Measurements from ENCODE around the gene DNAH14. TPM values are rescaled to one million over a fixed set of nuclear protein-coding genes. Genes with fewer than 3 reads are reported as not detected.

DNAH14 gene
- total and polyA plus RNA-seq, 4 donors = 2.7 to 19.8 (median 9.6) TPM

DNA sequence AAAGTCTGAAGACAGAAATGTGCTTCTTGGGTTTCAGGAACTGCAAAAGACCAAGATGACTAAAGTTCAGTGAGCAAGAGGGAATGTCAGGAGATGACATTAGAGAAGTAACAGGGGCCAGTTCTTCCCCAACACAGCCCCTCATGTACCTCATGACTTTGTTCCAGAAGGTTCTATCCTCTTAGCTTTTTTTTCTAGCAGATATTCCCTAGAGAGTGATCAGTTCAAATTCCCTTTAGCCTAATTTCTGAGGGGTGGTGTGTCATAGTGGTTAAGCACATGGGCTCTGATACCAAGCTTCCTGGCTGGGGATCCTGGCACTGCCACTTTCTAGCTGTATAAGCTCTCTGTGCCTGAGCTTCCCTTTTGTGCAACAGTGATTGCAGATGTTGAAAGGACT, 390.4 kb downstream of the DNAH14 start:
- Histone ChIP-seq H3K36me3 (ENCODE audit: control insufficient read depth in 4 of 4, insufficient read depth in 3 of 4, low read depth in 1 of 4, low read length in 3 of 4) (no peaks in the 10 kb centered on the region), H3K9me3 (ENCODE audit: control insufficient read depth in 4 of 4, low read length in 3 of 4) (no peaks in the 10 kb centered on the region), H3K4me3 (ENCODE audit: low read depth in 1 of 3, low read length in 3 of 3) (no peak overlapping the region), H3K27ac (ENCODE audit: low read depth in 1 of 2, low read length in 2 of 2) (no peak overlapping the region), H3K4me1 (ENCODE audit: control insufficient read depth in 4 of 4, insufficient read depth in 4 of 4, low read length in 3 of 4) (peaks cover 0 to 12% (median 5%) of the 10 kb centered on the region in 4 donors), H3K27me3 (ENCODE audit: control insufficient read depth in 4 of 4, insufficient read depth in 4 of 4, low read length in 3 of 4) (no peaks in the 10 kb centered on the region), H3K9ac (ENCODE audit: low read depth in 1 of 2, low read length in 2 of 2) (no peak overlapping the region)
- no peak for DNase-seq (ENCODE audit: low spot score)
- TF ChIP-seq, protein P1, sequence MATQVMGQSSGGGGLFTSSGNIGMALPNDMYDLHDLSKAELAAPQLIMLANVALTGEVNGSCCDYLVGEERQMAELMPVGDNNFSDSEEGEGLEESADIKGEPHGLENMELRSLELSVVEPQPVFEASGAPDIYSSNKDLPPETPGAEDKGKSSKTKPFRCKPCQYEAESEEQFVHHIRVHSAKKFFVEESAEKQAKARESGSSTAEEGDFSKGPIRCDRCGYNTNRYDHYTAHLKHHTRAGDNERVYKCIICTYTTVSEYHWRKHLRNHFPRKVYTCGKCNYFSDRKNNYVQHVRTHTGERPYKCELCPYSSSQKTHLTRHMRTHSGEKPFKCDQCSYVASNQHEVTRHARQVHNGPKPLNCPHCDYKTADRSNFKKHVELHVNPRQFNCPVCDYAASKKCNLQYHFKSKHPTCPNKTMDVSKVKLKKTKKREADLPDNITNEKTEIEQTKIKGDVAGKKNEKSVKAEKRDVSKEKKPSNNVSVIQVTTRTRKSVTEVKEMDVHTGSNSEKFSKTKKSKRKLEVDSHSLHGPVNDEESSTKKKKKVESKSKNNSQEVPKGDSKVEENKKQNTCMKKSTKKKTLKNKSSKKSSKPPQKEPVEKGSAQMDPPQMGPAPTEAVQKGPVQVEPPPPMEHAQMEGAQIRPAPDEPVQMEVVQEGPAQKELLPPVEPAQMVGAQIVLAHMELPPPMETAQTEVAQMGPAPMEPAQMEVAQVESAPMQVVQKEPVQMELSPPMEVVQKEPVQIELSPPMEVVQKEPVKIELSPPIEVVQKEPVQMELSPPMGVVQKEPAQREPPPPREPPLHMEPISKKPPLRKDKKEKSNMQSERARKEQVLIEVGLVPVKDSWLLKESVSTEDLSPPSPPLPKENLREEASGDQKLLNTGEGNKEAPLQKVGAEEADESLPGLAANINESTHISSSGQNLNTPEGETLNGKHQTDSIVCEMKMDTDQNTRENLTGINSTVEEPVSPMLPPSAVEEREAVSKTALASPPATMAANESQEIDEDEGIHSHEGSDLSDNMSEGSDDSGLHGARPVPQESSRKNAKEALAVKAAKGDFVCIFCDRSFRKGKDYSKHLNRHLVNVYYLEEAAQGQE (IDR thresholded peaks at IDR 0.05) = no peak
- TF ChIP-seq MAX (IDR thresholded peaks at IDR 0.05) = no peak
- TF ChIP-seq CTCF (IDR thresholded peaks at IDR 0.05; ENCODE audit: low read depth, low read length, missing input control) = no peak
- TF ChIP-seq HNF4G (IDR thresholded peaks at IDR 0.05) = no peak
- no peak for TF ChIP-seq FOXA1 (IDR thresholded peaks at IDR 0.05)
- no peak for TF ChIP-seq JUND (IDR thresholded peaks at IDR 0.05)
- no peak for TF ChIP-seq EGR1 (IDR thresholded peaks at IDR 0.05; ENCODE audit: low read depth in 2 of 2)
- TF ChIP-seq TAF1 (conservative IDR thresholded peaks at IDR 0.05) = no peak
- TF ChIP-seq ZBTB33 (IDR thresholded peaks at IDR 0.05) = no peak
- TF ChIP-seq HNF4A (conservative IDR thresholded peaks at IDR 0.05) = no peak
- TF ChIP-seq, protein P2, sequence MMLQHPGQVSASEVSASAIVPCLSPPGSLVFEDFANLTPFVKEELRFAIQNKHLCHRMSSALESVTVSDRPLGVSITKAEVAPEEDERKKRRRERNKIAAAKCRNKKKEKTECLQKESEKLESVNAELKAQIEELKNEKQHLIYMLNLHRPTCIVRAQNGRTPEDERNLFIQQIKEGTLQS (IDR thresholded peaks at IDR 0.05) = no peak
- no peak for TF ChIP-seq SP1 (IDR thresholded peaks at IDR 0.05)
- TF ChIP-seq YY1 (IDR thresholded peaks at IDR 0.05) = no peak

GRCh38 chr1:225321784-225322183, 392.3 kb downstream of the DNAH14 start:
- no peaks in the 10 kb centered on the region for H3K36me3 ChIP-seq (ENCODE audit: control insufficient read depth in 4 of 4, insufficient read depth in 3 of 4, low read depth in 1 of 4, low read length in 3 of 4)
- peaks cover 0 to 12% (median 5%) of the 10 kb centered on the region in 4 donors for H3K4me1 ChIP-seq (ENCODE audit: control insufficient read depth in 4 of 4, insufficient read depth in 4 of 4, low read length in 3 of 4)
- H3K9me3 ChIP-seq (ENCODE audit: control insufficient read depth in 4 of 4, low read length in 3 of 4) = no peaks in the 10 kb centered on the region
- no peak for DNase-seq (ENCODE audit: low spot score)
- no peak overlapping the region for H3K27ac ChIP-seq (ENCODE audit: low read depth in 1 of 2, low read length in 2 of 2)
- 96% methylated on average over 4 of the region's 4 CpGs for WGBS
- no peaks in the 10 kb centered on the region for H3K27me3 ChIP-seq (ENCODE audit: control insufficient read depth in 4 of 4, insufficient read depth in 4 of 4, low read length in 3 of 4)
- H3K9ac ChIP-seq (ENCODE audit: low read depth in 1 of 2, low read length in 2 of 2) = no peak overlapping the region
- H3K4me3 ChIP-seq (ENCODE audit: low read depth in 1 of 3, low read length in 3 of 3) = no peak overlapping the region
- TF ChIP-seq, protein P2 (IDR thresholded peaks at IDR 0.05) = no peak
- no peak for TF ChIP-seq FOXA2 (IDR thresholded peaks at IDR 0.05)
- no peak for TF ChIP-seq TAF1 (conservative IDR thresholded peaks at IDR 0.05)
- no peak for TF ChIP-seq CTCF (IDR thresholded peaks at IDR 0.05; ENCODE audit: low read depth, low read length, missing input control)
- TF ChIP-seq HNF4A (conservative IDR thresholded peaks at IDR 0.05) = no peak
- TF ChIP-seq NR2F2 (IDR thresholded peaks at IDR 0.05) = no peak
- TF ChIP-seq EGR1 (IDR thresholded peaks at IDR 0.05; ENCODE audit: low read depth in 2 of 2) = no peak
- TF ChIP-seq RAD21 (IDR thresholded peaks at IDR 0.05) = no peak
- TF ChIP-seq YY1 (IDR thresholded peaks at IDR 0.05) = no peak
- TF ChIP-seq HNF4G (IDR thresholded peaks at IDR 0.05) = no peak
- no peak for TF ChIP-seq GABPA (IDR thresholded peaks at IDR 0.05 in 1 of 2, conservative IDR thresholded peaks at IDR 0.05 in 1 of 2)
- TF ChIP-seq MAX (IDR thresholded peaks at IDR 0.05) = no peak
- TF ChIP-seq, protein P1 (IDR thresholded peaks at IDR 0.05) = no peak
- no peak for TF ChIP-seq JUND (IDR thresholded peaks at IDR 0.05)
